Neural progenitor cell (in vitro differentiated cells): ENCODE results near the gene EDNRB. TPM values are rescaled to one million over a fixed set of nuclear protein-coding genes. Genes with fewer than 3 reads are reported as not detected.

ENCODE experiments used
- DNase-seq: peaks from one replicate; pipeline ENCODE4 v3.0.0-alpha.2; 2016; ENCODE audit warnings: low spot score
- H2AFZ ChIP-seq: fragments of 200-600 bp; sonication (generic); replicated peaks from 2 replicates; pipeline ENCODE4 v1.6.1; 2016; ENCODE audit warnings: antibody characterized with exemption
- H3F3A ChIP-seq: fragments of 200-600 bp; sonication (generic); 2 replicates; pipeline ENCODE4 v1.6.1; 2016; ENCODE audit warnings: antibody characterized with exemption, low read depth
- H3K27ac ChIP-seq: fragments of 200-600 bp; sonication (generic); 2 replicates; pipeline ENCODE4 v1.5.1; 2016; ENCODE audit warnings: mild to moderate bottlenecking
- H3K27me3 ChIP-seq: fragments of 200-600 bp; sonication (generic); 2 replicates; pipeline ENCODE4 v1.6.1; 2016; ENCODE audit warnings: mild to moderate bottlenecking, moderate library complexity
- H3K36me3 ChIP-seq: fragments of 200-600 bp; sonication (generic); 2 replicates; pipeline ENCODE4 v1.5.1; 2016
- H3K4me1 ChIP-seq: fragments of 200-600 bp; sonication (generic); 2 replicates; pipeline ENCODE4 v1.6.1; 2016; ENCODE audit warnings: mixed run types
- H3K4me2 ChIP-seq: fragments of 200-600 bp; sonication (generic); 2 replicates; pipeline ENCODE4 v1.6.1; 2016
- H3K4me3 ChIP-seq: fragments of 200-600 bp; sonication (generic); 2 replicates; pipeline ENCODE4 v1.5.1; 2016
- H3K79me2 ChIP-seq: fragments of 200-600 bp; sonication (generic); 2 replicates; pipeline ENCODE4 v1.6.1; 2016; ENCODE audit warnings: low read depth
- H3K9ac ChIP-seq: fragments of 200-600 bp; sonication (generic); 2 replicates; pipeline ENCODE4 v1.6.1; 2016
- H3K9me3 ChIP-seq: fragments of 200-600 bp; sonication (generic); 2 replicates; pipeline ENCODE4 v1.5.1; 2016; ENCODE audit warnings: low read depth
- H4K20me1 ChIP-seq: fragments of 200-600 bp; sonication (generic); 2 replicates; pipeline ENCODE4 v1.6.1; 2016; ENCODE audit warnings: low read depth
- H3K27ac Mint-ChIP-seq: 3 replicates; pipeline ENCODE4 v1.8.0; 2021; ENCODE audit warnings: mixed read lengths
- H3K27me3 Mint-ChIP-seq: 2 replicates; pipeline ENCODE4 v1.8.0; 2022; ENCODE audit warnings: low read depth, mild to moderate bottlenecking, inconsistent platforms, moderate library complexity, mixed read lengths; ENCODE audit not compliant: insufficient read depth
- H3K36me3 Mint-ChIP-seq: 3 replicates; pipeline ENCODE4 v1.8.0; 2021; ENCODE audit warnings: mixed read lengths
- H3K4me1 Mint-ChIP-seq: 3 replicates; pipeline ENCODE4 v1.8.0; 2021; ENCODE audit warnings: mixed read lengths
- H3K4me3 Mint-ChIP-seq: 3 replicates; pipeline ENCODE4 v1.8.0; 2021; ENCODE audit warnings: mild to moderate bottlenecking, moderate library complexity, mixed read lengths
- H3K9me3 Mint-ChIP-seq: 3 replicates; pipeline ENCODE4 v1.8.0; 2020; ENCODE audit warnings: mixed read lengths
- CTCF ChIP-seq: fragments of 200-600 bp; sonication (generic); IDR thresholded peaks from 2 replicates; pipeline ENCODE4 v1.5.1; 2017; ENCODE audit warnings: antibody characterized with exemption, mild to moderate bottlenecking
- EZH2 ChIP-seq: fragments of 200-600 bp; sonication (generic); IDR thresholded peaks from 2 replicates; pipeline ENCODE4 v1.6.1; 2017; ENCODE audit warnings: antibody characterized with exemption, mild to moderate bottlenecking, moderate library complexity
- EZH2phosphoT487 ChIP-seq: fragments of 200-600 bp; sonication (generic); IDR thresholded peaks from 2 replicates; pipeline ENCODE4 v1.6.1; 2017; ENCODE audit warnings: antibody characterized with exemption
- total RNA-seq: library from RNA; depleted of rRNA; stranded (reverse); fragments of >200 nt; gene quantifications from 2 replicates; pipeline ENCODE4 v1.2.3, GENCODE V29; 2015; ENCODE audit warnings: low replicate concordance

Gene EDNRB
- total RNA-seq, 1 donor from 2014 or later, result 2.2 TPM

- H3K36me3 ChIP-seq, result no peaks in the 10 kb centered on the region
- H3K4me3 ChIP-seq, result no peak overlapping the region
- peaks cover 16% of the 10 kb centered on the region for H3K4me1 Mint-ChIP-seq
- DNase-seq, result no peak
- peaks cover 3% of the 10 kb centered on the region for H3K4me1 ChIP-seq
- no peak overlapping the region for H3K4me3 Mint-ChIP-seq
- peaks cover 6% of the 10 kb centered on the region for H3K9me3 Mint-ChIP-seq
- no peaks in the 10 kb centered on the region for H3K9me3 ChIP-seq
- H3K27ac ChIP-seq, result no peak overlapping the region
- no peaks in the 10 kb centered on the region for H3K79me2 ChIP-seq
- no peak overlapping the region for H3K27ac Mint-ChIP-seq
- H3K36me3 Mint-ChIP-seq, result no peaks in the 10 kb centered on the region
- peaks cover 4% of the 10 kb centered on the region for H3K27me3 Mint-ChIP-seq
- H3F3A ChIP-seq, result no peaks in the 10 kb centered on the region
- no peak overlapping the region for H3K4me2 ChIP-seq
- TF ChIP-seq EZH2 (no peak), CTCF (no peak), EZH2phosphoT487 (no peak)
- no peaks in the 10 kb centered on the region for H3K27me3 ChIP-seq
- H4K20me1 ChIP-seq, result no peaks in the 10 kb centered on the region
- peak overlapping the region; percentile 73 for H2AFZ ChIP-seq
- no peak overlapping the region for H3K9ac ChIP-seq
Measured at GRCh38 chr13:77893066-77893465, 25.6 kb downstream of the EDNRB start.

- Histone ChIP-seq H3K36me3 (no peaks in the 10 kb centered on the region), H2AFZ (no peak overlapping the region), H3K9me3 (no peaks in the 10 kb centered on the region), H3K27me3 (no peaks in the 10 kb centered on the region), H3K79me2 (no peaks in the 10 kb centered on the region), H3K9ac (no peak overlapping the region), H3K4me3 (no peak overlapping the region), H3K4me1 (peaks cover 3% of the 10 kb centered on the region), H3K27ac (no peak overlapping the region), H4K20me1 (no peaks in the 10 kb centered on the region), H3K4me2 (no peak overlapping the region), H3F3A (no peaks in the 10 kb centered on the region)
- Mint-ChIP-seq H3K27ac (no peak overlapping the region), H3K4me3 (no peak overlapping the region), H3K9me3 (peaks cover 6% of the 10 kb centered on the region), H3K27me3 (peaks cover 4% of the 10 kb centered on the region), H3K36me3 (no peaks in the 10 kb centered on the region), H3K4me1 (peaks cover 12% of the 10 kb centered on the region)
- DNase-seq, result no peak
- no peak for TF ChIP-seq CTCF
- no peak for TF ChIP-seq EZH2phosphoT487
- no peak for TF ChIP-seq EZH2
Measured at GRCh38 chr13:77892491-77892890, 26.1 kb downstream of the EDNRB start.

GRCh38 chr13:77891486-77891885, 27.1 kb downstream of the EDNRB start:
- peaks cover 6% of the 10 kb centered on the region for H3K9me3 Mint-ChIP-seq
- DNase-seq, result no peak
- H3K9me3 ChIP-seq, result no peaks in the 10 kb centered on the region
- no peak overlapping the region for H3K4me3 ChIP-seq
- TF ChIP-seq EZH2phosphoT487 (no peak), CTCF (no peak), EZH2 (no peak)
- H3F3A ChIP-seq, result no peaks in the 10 kb centered on the region
- no peak overlapping the region for H3K9ac ChIP-seq
- H3K36me3 Mint-ChIP-seq, result no peaks in the 10 kb centered on the region
- H4K20me1 ChIP-seq, result no peaks in the 10 kb centered on the region
- H3K4me3 Mint-ChIP-seq, result no peak overlapping the region
- H3K79me2 ChIP-seq, result no peaks in the 10 kb centered on the region
- H3K36me3 ChIP-seq, result no peaks in the 10 kb centered on the region
- peaks cover 3% of the 10 kb centered on the region for H3K4me1 ChIP-seq
- no peaks in the 10 kb centered on the region for H3K27me3 ChIP-seq
- H3K27me3 Mint-ChIP-seq, result peaks cover 4% of the 10 kb centered on the region
- H3K4me2 ChIP-seq, result no peak overlapping the region
- H2AFZ ChIP-seq, result peak overlapping the region; percentile 22
- H3K27ac ChIP-seq, result no peak overlapping the region
- no peak overlapping the region for H3K27ac Mint-ChIP-seq
- peaks cover 5% of the 10 kb centered on the region for H3K4me1 Mint-ChIP-seq
